Heart left ventricle (tissue), 16 donors: ENCODE results near the gene MINK1. TPM values are rescaled to one million over a fixed set of nuclear protein-coding genes. Genes with fewer than 3 reads are reported as not detected.

Experiments used
- ATAC-seq, 4 donors: fragments of 200-7000 bp; cut with Tn5 transposase; one replicate each; pipeline ENCODE4 v1.9.1; 2020 to 2022; ENCODE audit warnings: moderate library complexity in 4 of 4, mild to moderate bottlenecking in 3 of 4, moderate number of reproducible peaks in 1 of 4
- DNase-seq, 5 donors: peaks; one replicate each; pipeline ENCODE4 v3.0.0-alpha.2; 2020
- H3K27ac ChIP-seq, 12 donors: fragments of 200-600 bp; sonication (generic) in 4 of 12; one replicate each; pipeline versions ENCODE4 v1.5.0 to v1.8.0; 2016 to 2022; ENCODE audit warnings: mild to moderate bottlenecking in 2 of 12
- H3K27me3 ChIP-seq, 9 donors: fragments of 200-600 bp; sonication (generic) in 2 of 9; one replicate each; pipeline versions ENCODE4 v1.5.1 to v1.8.0; 2016 to 2022; ENCODE audit warnings: mild to moderate bottlenecking in 3 of 9
- H3K36me3 ChIP-seq, 9 donors: fragments of 200-600 bp; sonication (generic) in 2 of 9; one replicate each; pipeline versions ENCODE4 v1.5.0 to v1.8.0; 2018 to 2022; ENCODE audit warnings: mild to moderate bottlenecking in 2 of 9
- H3K4me1 ChIP-seq, 12 donors: fragments of 200-600 bp; sonication (generic) in 4 of 12; one replicate each; pipeline versions ENCODE4 v1.5.0 to v1.8.0; 2016 to 2022; ENCODE audit warnings: mild to moderate bottlenecking in 3 of 12
- H3K4me3 ChIP-seq, 12 donors: fragments of 200-600 bp; sonication (generic) in 4 of 12; one replicate each; pipeline versions ENCODE4 v1.5.0 to v1.8.0; 2017 to 2022; ENCODE audit warnings: mild to moderate bottlenecking in 9 of 12, moderate library complexity in 4 of 12
- H3K9me3 ChIP-seq, 12 donors: fragments of 200-600 bp; sonication (generic) in 4 of 12; one replicate each; pipeline versions ENCODE4 v1.5.0 to v1.8.0; 2016 to 2022; ENCODE audit warnings: mild to moderate bottlenecking in 1 of 12
- CTCF ChIP-seq, 12 donors: fragments of 200-600 bp; sonication (generic) in 4 of 12; IDR thresholded peaks; one replicate each; pipeline versions ENCODE4 v1.5.0 to v1.8.0; 2018 to 2022; ENCODE audit warnings: antibody characterized with exemption in 12 of 12, mild to moderate bottlenecking in 5 of 12
- POLR2A ChIP-seq, 2 donors: fragments of 450-650 bp; IDR thresholded peaks; one replicate each; pipeline ENCODE4 v1.6.1; 2017; ENCODE audit warnings: antibody characterized with exemption in 2 of 2, mild to moderate bottlenecking in 2 of 2, moderate library complexity in 2 of 2
- WGBS, 4 donors: extraction: QIAGEN DNeasy Blood & Tissue Kit in 2 of 4; methylation state at CpG; one replicate each; pipeline versions ENCODE4 v1.1.5 to v1.1.7; 2013 to 2018; 5-methylcytosine and 5-hydroxymethylcytosine counted together
- intact Hi-C, 10 donors: fragments of 100-400 bp; cut with DNase I; formaldehyde crosslinking; loops; one replicate each; pipeline versions ENCODE4 v1.11.1 to v1.14.2; 2022
- polyA plus RNA-seq, 2 donors: library from polyadenylated mRNA; stranded (reverse); fragments of 200-250 nt; gene quantifications; one replicate each; pipeline ENCODE4 v1.2.3, GENCODE V29; 2013
- total RNA-seq, 9 donors: library from RNA; depleted of rRNA in 2 of 9; stranded (reverse); fragments of >200 nt in 2 of 9; fragmentation: NEBNext Ultra II Directional in 3 of 9; extraction: Animal tissue kit (Norgen Biotek cat#: 25700) in 3 of 9; gene quantifications; one replicate each; pipeline versions ENCODE4 v1.1.0 to v1.2.4, GENCODE V29; 2016 to 2023
- donor health status: ischemic (EF 13 %, LVEDD 7.1; RV severe dilation, severe dysfunction).
- donor health status: healthy with polysubstance abuse.
- donor health status: DM: no; HTN: yes; CAD: no.
- donor health status: DM: no; HTN: no; CAD: no.
- donor health status: ischemic (EF 25% LVEDD 6.9; RV normal size, moderate dysfunction).
- donor health status: ischemic (EF 25% LVEDD 5.7; RV mildly dilated, moderate dysfunction).
- donor health status: healthy.
- donor health status: DM: yes; HTN: yes; CAD: no.
- donor health status: ischemic (EF 35%, LVEDD 5.7; RV mildly dilated, moderate dysfunction).
- donor health status: nonischemic (EF 11% LVEDD 7.7; RV severe dilation, severe dysfunction).
- donor health status: DM: yes; HTN: yes; CAD: no.
- donor health status: PGD.
- donor health status: ischemic (EF 29% LVEDD 5.4; RV normal size, mild dysfunction).
- donor health status: nonischemic (EF 23%, LVEDD 6.1; RV moderate dilation, normal function).

The MINK1 gene
- total and polyA plus RNA-seq, 11 donors = 23.1 to 55.8 (median 33.0) TPM

GRCh38 chr17:4836221-4836620 lies 3.1 kb downstream of the MINK1 start:
- intact Hi-C loops = loop anchor here in 5 of 10 donors (5.0 to 10.0 kb wide), 6 partner anchors 39 to 49 kb away; partner anchors contain the start of genes GLTPD2 (in 2 of the 5), VMO1 (in 2 of the 5) and PSMB6 (in 1 of the 5)
- no peaks in the 10 kb centered on the region for H3K9me3 ChIP-seq
- TF ChIP-seq POLR2A (IDR thresholded peaks at IDR 0.05) (no peak), CTCF (IDR thresholded peaks at IDR 0.05) (no peak)
- no peak for DNase-seq
- peaks cover 4 to 73% (median 50%) of the 10 kb centered on the region in 12 donors for H3K4me1 ChIP-seq
- no peak for ATAC-seq
- peaks cover 0 to 10% (median 0%) of the 10 kb centered on the region in 9 donors for H3K36me3 ChIP-seq
- H3K27me3 ChIP-seq = no peaks in the 10 kb centered on the region
- 79 to 91% (median 86%) methylated on average over 4 of the region's 4 CpGs for WGBS, 4 donors
- no peak overlapping the region for H3K4me3 ChIP-seq
- peak overlapping the region in 2 of 12 donors; percentile 34 to 79 for H3K27ac ChIP-seq

GRCh38 chr17:4837471-4838308 lies 4.5 kb downstream of the MINK1 start:
- peak in 2 of 5 donors; percentile 39 to 55 for DNase-seq
- peak; percentile 56 to 73 (median 68) for ATAC-seq
- no peak for TF ChIP-seq POLR2A (IDR thresholded peaks at IDR 0.05)
- peak in 1 of 12 donors; percentile 19 for TF ChIP-seq CTCF (IDR thresholded peaks at IDR 0.05)
- H3K9me3 ChIP-seq = no peaks in the 10 kb centered on the region
- no peak overlapping the region for H3K4me3 ChIP-seq
- H3K4me1 ChIP-seq = peaks cover 4 to 75% (median 50%) of the 10 kb centered on the region in 12 donors
- no peaks in the 10 kb centered on the region for H3K27me3 ChIP-seq
- intact Hi-C loops = loop anchor here in 5 of 10 donors (5.0 to 10.0 kb wide), 6 partner anchors 40 to 50 kb away; partner anchors contain the start of genes GLTPD2 (in 2 of the 5), VMO1 (in 2 of the 5) and PSMB6 (in 1 of the 5)
- 38 to 53% (median 43%) methylated on average over 12 to 13 of the region's 13 CpGs for WGBS, 4 donors
- H3K36me3 ChIP-seq = peaks cover 0 to 10% (median 0%) of the 10 kb centered on the region in 9 donors
- H3K27ac ChIP-seq = peak overlapping the region; percentile 40 to 81 (median 66)

- H3K27me3 ChIP-seq = no peaks in the 10 kb centered on the region
- TF ChIP-seq CTCF (IDR thresholded peaks at IDR 0.05) (no peak), POLR2A (IDR thresholded peaks at IDR 0.05) (no peak)
- peak in 1 of 4 donors; percentile 1 for ATAC-seq
- intact Hi-C loops = loop anchor here in 5 of 10 donors (5.0 to 10.0 kb wide), 6 partner anchors 39 to 51 kb away; partner anchors contain the start of genes GLTPD2 (in 2 of the 5), VMO1 (in 2 of the 5) and PSMB6 (in 1 of the 5)
- H3K27ac ChIP-seq = peak overlapping the region in 11 of 12 donors; percentile 40 to 81 (median 67)
- H3K36me3 ChIP-seq = peaks cover 0 to 10% (median 0%) of the 10 kb centered on the region in 9 donors
- DNase-seq = no peak
- no peak overlapping the region for H3K4me3 ChIP-seq
- no peaks in the 10 kb centered on the region for H3K9me3 ChIP-seq
- WGBS, 4 donors = 66 to 69% (median 68%) methylated on average over 3 of the region's 3 CpGs
- H3K4me1 ChIP-seq = peaks cover 4 to 82% (median 50%) of the 10 kb centered on the region in 12 donors
Observed at GRCh38 chr17:4838309-4838785, 5.2 kb downstream of the MINK1 start.

GRCh38 chr17:4839221-4839620 lies 6.1 kb downstream of the MINK1 start:
- no peaks in the 10 kb centered on the region for H3K27me3 ChIP-seq
- no peak overlapping the region for H3K4me3 ChIP-seq
- no peaks in the 10 kb centered on the region for H3K9me3 ChIP-seq
- H3K4me1 ChIP-seq = peaks cover 4 to 84% (median 47%) of the 10 kb centered on the region in 12 donors
- TF ChIP-seq POLR2A (IDR thresholded peaks at IDR 0.05) = no peak
- no peak for TF ChIP-seq CTCF (IDR thresholded peaks at IDR 0.05)
- DNase-seq (no peak), ATAC-seq (no peak)
- intact Hi-C loops = loop anchor here in 5 of 10 donors (5.0 to 10.0 kb wide), 6 partner anchors 38 to 52 kb away; partner anchors contain the start of genes GLTPD2 (in 2 of the 5), VMO1 (in 2 of the 5) and PSMB6 (in 1 of the 5)
- peak overlapping the region in 1 of 12 donors; percentile 66 for H3K27ac ChIP-seq
- peaks cover 0 to 10% (median 0%) of the 10 kb centered on the region in 9 donors for H3K36me3 ChIP-seq
- 87 to 90% (median 88%) methylated on average over 8 of the region's 8 CpGs for WGBS, 4 donors
